Vagina (tissue), 2 donors: ENCODE data around the gene MR1.

Source experiments
- POLR2AphosphoS5 ChIP-seq, 2 donors: sonication (generic); formaldehyde crosslinking; IDR thresholded peaks; one replicate each; pipeline ENCODE4 v1.9.0; 2017; ENCODE audit warnings: antibody characterized with exemption in 2 of 2, mild to moderate bottlenecking in 2 of 2, low read depth in 1 of 2; ENCODE audit not compliant: insufficient read depth in 1 of 2
- TF ChIP-seq, protein P1 (sequence below), 3 experiments: fragments of 450-650 bp in 2 of 3; fragments of 200-600 bp in 1 of 3; sonication (generic) in 1 of 3; IDR thresholded peaks; one replicate each; pipeline ENCODE4 v1.5.1; 2017 to 2019; ENCODE audit warnings: antibody characterized with exemption in 3 of 3, mild to moderate bottlenecking in 2 of 3, moderate library complexity in 2 of 3

DNA sequence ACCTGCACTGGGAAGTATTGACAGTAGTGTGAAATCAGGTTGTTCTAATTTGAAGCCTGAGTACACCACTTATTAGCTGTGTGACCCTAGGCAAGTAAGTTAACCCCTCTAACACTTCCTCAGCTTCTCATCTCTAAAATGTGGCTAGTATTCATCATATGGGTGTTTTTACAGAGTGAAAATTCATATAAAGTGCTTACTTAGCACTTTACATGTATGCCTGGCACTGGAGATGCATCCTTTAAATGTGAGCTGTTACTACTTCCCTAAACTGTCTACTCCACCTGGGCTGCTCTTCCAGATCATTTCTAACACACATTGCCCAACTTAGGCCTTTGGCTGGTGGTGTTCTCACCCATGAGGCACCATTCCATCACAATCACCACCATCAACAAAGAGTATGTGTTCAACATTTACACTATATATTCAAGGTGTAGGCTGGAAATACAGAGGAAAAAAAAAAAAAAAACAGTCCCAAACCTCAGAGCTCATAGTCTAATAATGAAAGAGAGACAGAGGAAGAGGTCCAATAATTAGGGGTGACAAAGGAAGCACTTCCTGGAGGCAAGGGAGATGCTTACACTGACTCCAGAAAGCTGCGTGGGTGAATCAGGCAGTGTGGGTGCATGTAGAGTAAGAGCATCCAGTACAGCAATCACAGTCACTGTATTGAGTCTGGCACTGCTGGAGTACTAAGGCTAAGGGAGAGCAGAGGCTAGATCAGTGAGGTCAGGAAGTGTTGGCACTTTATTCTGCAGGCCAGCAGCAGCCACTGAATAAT lies 14.7 kb upstream of the MR1 start:
- TF ChIP-seq, protein P1, sequence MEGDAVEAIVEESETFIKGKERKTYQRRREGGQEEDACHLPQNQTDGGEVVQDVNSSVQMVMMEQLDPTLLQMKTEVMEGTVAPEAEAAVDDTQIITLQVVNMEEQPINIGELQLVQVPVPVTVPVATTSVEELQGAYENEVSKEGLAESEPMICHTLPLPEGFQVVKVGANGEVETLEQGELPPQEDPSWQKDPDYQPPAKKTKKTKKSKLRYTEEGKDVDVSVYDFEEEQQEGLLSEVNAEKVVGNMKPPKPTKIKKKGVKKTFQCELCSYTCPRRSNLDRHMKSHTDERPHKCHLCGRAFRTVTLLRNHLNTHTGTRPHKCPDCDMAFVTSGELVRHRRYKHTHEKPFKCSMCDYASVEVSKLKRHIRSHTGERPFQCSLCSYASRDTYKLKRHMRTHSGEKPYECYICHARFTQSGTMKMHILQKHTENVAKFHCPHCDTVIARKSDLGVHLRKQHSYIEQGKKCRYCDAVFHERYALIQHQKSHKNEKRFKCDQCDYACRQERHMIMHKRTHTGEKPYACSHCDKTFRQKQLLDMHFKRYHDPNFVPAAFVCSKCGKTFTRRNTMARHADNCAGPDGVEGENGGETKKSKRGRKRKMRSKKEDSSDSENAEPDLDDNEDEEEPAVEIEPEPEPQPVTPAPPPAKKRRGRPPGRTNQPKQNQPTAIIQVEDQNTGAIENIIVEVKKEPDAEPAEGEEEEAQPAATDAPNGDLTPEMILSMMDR (IDR thresholded peaks at IDR 0.05): no peak
- no peak for TF ChIP-seq POLR2AphosphoS5 (IDR thresholded peaks at IDR 0.05; ENCODE audit: insufficient read depth in 1 of 2, low read depth in 1 of 2)
